Sigmoid colon (tissue), 4 donors: ENCODE measurements around the gene CABP7.

Experiments used
- EP300 ChIP-seq, 4 donors: sonication (generic); formaldehyde crosslinking; IDR thresholded peaks; one replicate each; pipeline ENCODE4 v1.6.1; 2017; ENCODE audit warnings: antibody characterized with exemption in 4 of 4
- POLR2A ChIP-seq, 2 donors: fragments of 450-650 bp; IDR thresholded peaks; one replicate each; pipeline ENCODE4 v1.6.1; 2016; ENCODE audit warnings: antibody characterized with exemption in 2 of 2, mild to moderate bottlenecking in 2 of 2, moderate library complexity in 2 of 2
- POLR2AphosphoS5 ChIP-seq, 4 donors: sonication (generic); formaldehyde crosslinking; IDR thresholded peaks; one replicate each; pipeline ENCODE4 v1.6.1; 2017; ENCODE audit warnings: antibody characterized with exemption in 4 of 4
- TF ChIP-seq, protein P1 (sequence below), 4 experiments: fragments of 450-650 bp in 3 of 4; fragments of 200-600 bp in 1 of 4; IDR thresholded peaks; one replicate each; pipeline ENCODE4 v1.5.1; 2016 to 2019; ENCODE audit warnings: antibody characterized with exemption in 4 of 4, mild to moderate bottlenecking in 3 of 4, moderate library complexity in 2 of 4

DNA sequence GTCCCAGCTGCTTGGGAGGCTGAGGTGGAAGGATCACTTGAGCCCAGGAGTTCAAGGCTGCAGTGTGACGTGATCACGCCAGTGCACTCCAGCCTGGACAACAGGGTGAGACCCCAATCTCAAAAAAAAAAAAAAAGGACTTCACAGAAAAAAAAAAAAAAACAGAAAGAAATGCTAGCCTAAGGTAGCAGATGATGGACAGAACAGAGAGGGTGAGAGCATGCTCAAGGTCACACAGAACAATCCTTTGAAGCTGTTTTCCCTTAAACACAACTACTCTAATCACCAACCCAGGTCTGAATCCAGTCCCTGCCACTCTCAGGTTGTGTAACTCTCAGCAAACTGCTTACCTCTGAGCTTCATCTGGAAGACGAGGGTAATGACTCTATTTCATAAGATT is 37.3 kb downstream of the CABP7 start:
- TF ChIP-seq, protein P1, sequence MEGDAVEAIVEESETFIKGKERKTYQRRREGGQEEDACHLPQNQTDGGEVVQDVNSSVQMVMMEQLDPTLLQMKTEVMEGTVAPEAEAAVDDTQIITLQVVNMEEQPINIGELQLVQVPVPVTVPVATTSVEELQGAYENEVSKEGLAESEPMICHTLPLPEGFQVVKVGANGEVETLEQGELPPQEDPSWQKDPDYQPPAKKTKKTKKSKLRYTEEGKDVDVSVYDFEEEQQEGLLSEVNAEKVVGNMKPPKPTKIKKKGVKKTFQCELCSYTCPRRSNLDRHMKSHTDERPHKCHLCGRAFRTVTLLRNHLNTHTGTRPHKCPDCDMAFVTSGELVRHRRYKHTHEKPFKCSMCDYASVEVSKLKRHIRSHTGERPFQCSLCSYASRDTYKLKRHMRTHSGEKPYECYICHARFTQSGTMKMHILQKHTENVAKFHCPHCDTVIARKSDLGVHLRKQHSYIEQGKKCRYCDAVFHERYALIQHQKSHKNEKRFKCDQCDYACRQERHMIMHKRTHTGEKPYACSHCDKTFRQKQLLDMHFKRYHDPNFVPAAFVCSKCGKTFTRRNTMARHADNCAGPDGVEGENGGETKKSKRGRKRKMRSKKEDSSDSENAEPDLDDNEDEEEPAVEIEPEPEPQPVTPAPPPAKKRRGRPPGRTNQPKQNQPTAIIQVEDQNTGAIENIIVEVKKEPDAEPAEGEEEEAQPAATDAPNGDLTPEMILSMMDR (IDR thresholded peaks at IDR 0.05), result no peak
- TF ChIP-seq POLR2A (IDR thresholded peaks at IDR 0.05) (no peak), EP300 (IDR thresholded peaks at IDR 0.05) (no peak), POLR2AphosphoS5 (IDR thresholded peaks at IDR 0.05) (no peak)
